OCI-LY7 (cell line): ENCODE results near the gene TNFRSF1A.

Source experiments
- EZH2phosphoT487 ChIP-seq: fragments of 200-600 bp; sonication (generic); IDR thresholded peaks from 2 replicates; pipeline ENCODE4 v1.6.1; 2018; ENCODE audit warnings: low read depth, borderline replicate concordance, mild to moderate bottlenecking, mixed run types, antibody characterized with exemption, low read length, moderate library complexity, mixed read lengths
- TF ChIP-seq, protein P1 (sequence below): fragments of 200-600 bp; sonication (generic); conservative IDR thresholded peaks from 2 replicates; pipeline ENCODE4 v1.5.1; 2014; ENCODE audit warnings: mild to moderate bottlenecking, antibody characterized with exemption, low read length, moderate library complexity, mixed read lengths

DNA sequence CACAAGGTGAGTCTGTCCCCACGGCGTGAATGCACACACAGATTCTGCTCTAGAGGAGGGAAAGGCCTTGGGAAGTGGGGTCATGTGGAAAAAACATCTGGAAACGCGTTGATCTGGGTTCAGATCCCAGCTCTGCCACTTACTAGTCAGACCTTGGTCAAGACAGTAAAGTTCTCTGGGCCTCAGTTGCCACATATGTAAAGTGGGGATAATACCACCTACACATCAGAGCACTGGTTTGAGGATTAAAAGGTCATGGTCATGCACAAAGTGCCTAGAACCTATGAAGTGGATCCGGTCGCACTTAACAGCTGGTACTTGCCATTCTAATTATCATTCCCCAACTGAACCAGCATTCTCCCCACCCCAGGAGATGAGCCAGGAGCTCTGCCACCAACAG is 26.7 kb downstream of the TNFRSF1A start:
- TF ChIP-seq, protein P1, sequence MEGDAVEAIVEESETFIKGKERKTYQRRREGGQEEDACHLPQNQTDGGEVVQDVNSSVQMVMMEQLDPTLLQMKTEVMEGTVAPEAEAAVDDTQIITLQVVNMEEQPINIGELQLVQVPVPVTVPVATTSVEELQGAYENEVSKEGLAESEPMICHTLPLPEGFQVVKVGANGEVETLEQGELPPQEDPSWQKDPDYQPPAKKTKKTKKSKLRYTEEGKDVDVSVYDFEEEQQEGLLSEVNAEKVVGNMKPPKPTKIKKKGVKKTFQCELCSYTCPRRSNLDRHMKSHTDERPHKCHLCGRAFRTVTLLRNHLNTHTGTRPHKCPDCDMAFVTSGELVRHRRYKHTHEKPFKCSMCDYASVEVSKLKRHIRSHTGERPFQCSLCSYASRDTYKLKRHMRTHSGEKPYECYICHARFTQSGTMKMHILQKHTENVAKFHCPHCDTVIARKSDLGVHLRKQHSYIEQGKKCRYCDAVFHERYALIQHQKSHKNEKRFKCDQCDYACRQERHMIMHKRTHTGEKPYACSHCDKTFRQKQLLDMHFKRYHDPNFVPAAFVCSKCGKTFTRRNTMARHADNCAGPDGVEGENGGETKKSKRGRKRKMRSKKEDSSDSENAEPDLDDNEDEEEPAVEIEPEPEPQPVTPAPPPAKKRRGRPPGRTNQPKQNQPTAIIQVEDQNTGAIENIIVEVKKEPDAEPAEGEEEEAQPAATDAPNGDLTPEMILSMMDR: no peak
- TF ChIP-seq EZH2phosphoT487: no peak
